ENCODE results near the gene ZDHHC18.
"Not testable (repeated sequence)": the region's sequence is repeated elsewhere in the genome, so short reads cannot be mapped to it uniquely, and the experiment has no call there.

ZDHHC18 gene

GRCh38 chr1:26858891-26859640 lies 32.6 kb downstream of the ZDHHC18 start:
- no peak for FAIRE-seq

GRCh38 chr1:26861286-26861701 lies 34.8 kb downstream of the ZDHHC18 start:
- FAIRE-seq, result no peak

- no peak for FAIRE-seq
Measured at GRCh38 chr1:26861889-26862378, 35.4 kb downstream of the ZDHHC18 start.

DNA sequence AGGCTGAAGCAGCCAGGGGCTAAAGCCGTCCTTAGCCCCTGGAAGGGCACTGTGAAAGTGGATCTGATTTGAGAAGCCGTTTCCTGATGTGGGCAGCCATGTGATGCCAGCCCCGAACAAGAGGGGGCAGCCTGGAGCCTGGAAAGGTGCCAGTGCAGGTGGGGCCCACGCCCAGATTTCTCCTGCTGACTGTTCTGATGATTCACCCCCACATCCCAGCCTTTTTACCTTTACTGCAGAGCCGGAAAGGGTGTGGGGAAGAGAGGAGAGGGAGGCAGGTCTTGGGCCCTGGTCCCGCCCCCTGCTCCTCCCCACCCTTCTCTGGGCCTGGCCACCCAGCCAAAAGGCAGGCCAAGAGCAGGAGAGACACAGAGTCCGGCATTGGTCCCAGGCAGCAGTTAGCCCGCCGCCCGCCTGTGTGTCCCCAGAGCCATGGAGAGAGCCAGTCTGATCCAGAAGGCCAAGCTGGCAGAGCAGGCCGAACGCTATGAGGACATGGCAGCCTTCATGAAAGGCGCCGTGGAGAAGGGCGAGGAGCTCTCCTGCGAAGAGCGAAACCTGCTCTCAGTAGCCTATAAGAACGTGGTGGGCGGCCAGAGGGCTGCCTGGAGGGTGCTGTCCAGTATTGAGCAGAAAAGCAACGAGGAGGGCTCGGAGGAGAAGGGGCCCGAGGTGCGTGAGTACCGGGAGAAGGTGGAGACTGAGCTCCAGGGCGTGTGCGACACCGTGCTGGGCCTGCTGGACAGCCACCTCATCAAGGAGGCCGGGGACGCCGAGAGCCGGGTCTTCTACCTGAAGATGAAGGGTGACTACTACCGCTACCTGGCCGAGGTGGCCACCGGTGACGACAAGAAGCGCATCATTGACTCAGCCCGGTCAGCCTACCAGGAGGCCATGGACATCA lies 36.5 kb downstream of the ZDHHC18 start, which contains the start of gene SFN:
TSS of gene SFN (plus strand) at position 369 of the 904 bp plus-strand sequence. CDS start at position 433, 64 bp downstream.
- no peak for FAIRE-seq

GRCh38 chr1:26863685-26864077 lies 37.2 kb downstream of the ZDHHC18 start:
- FAIRE-seq, result no peak

GRCh38 chr1:26864610-26865480 lies 38.4 kb downstream of the ZDHHC18 start:
- FAIRE-seq, result no peak

- FAIRE-seq, result not testable (repeated sequence)
Measured at GRCh38 chr1:26873097-26873496, 46.6 kb downstream of the ZDHHC18 start.

DNA sequence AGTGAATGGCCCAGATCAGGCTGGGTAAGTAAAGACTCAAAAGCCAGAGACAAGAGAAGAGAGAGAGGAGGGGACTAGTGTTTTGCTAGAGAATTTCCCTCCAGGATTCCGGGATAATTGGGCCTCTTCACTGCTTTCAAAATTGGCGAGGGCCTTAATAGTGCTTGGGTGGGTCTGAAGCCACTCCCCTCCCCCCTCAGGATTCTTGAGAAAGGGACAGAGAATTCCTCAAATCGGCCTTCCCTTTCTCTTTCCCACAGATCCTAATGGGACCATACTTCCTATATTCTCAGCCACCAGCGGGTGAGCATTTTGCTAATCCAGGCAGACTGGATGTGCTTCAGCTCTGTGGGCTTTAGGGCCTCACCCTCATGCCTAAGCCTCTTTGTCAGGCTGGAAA lies 48.4 kb downstream of the ZDHHC18 start:
- FAIRE-seq, result no peak

- no peak for FAIRE-seq
Measured at GRCh38 chr1:26877326-26877725, 50.8 kb downstream of the ZDHHC18 start.

- FAIRE-seq, result no peak
Measured at GRCh38 chr1:26879793-26880192, 53.3 kb downstream of the ZDHHC18 start.

DNA sequence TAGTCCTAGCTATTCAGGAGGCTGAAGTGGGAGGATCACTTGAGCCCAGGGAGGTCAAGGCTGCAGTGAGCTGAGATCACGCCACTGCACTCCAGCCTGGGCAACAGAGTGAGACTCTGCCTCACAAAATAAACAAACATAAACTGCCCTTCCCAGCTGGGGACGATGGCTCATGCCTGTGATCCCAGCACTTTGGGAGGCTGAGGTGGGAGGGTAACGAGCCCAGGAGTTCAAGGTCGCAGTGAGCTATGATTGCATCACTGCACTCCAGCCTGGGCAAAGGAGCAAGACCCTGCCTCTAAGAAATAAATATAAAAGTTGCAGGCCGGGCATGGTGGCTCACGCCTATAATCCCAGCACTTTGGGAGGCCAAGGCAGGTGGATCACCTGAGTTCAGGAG lies 55.1 kb downstream of the ZDHHC18 start:
- FAIRE-seq, result not testable (repeated sequence)

GRCh38 chr1:26882696-26883463 lies 56.4 kb downstream of the ZDHHC18 start:
- no peak for FAIRE-seq

- no peak for FAIRE-seq
Measured at GRCh38 chr1:26887125-26887524, 60.6 kb downstream of the ZDHHC18 start.

DNA sequence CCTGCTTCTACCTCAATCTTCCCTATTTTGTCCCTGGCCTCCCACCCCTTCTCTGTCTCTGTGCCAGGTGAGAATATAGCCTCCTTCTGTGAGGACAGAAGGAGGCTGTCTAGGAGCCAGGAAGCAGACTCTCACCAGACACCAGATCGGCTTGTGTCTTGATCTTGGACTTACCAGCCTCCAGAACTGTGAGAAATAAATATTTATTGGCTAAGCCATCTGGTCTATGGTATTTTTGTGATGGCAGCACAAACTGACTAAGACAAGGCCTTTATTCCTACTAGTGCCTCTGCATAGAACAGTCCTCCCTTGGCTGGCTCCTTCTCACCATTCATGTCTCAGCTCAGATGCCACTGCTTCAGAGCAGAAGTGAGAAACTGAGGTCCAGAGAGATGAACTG lies 61.7 kb downstream of the ZDHHC18 start:
- no peak for FAIRE-seq

DNA sequence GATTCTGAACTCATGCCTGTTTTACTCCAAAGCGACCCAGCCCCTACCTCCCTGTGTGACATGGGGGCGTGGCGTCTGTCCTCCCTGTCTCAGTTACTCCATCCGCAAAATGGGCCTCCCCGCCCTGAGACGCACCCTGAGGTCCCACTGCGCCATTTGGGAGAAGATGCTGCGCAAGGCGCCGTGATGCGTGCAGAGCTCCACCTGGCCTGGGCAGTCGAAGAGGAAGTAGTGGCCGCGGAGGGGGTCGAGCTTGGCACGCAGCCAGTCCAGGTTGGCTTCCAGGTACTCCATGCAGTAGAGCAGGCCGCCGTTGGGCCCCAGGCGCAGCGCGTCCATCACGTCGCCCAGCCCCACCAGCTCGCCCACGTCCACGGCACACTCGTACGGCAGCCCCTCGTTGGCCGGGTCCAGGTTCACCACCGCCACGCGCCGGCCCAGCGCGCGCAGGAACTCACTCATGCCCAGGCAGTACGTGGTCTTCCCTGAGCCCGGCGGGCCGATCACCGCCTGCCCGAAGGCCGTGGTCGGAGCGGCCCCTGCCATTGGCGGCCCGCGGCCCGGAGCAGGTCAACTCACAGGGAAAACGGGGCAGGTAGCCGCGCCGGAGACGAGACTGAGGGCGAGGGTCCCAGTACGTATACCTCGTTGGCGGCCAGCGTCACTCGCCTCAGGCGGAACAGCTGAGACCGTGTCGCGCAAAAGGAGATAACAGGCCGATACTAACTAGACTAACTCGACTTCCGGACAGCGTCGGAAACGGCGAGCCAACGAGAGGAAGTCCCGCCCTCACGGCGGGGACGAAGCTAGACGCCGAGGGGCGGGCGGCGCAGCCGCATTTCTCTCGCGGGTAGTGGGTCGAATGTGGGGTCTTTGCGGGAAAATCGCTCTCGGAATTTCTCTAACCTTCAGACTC lies 63.3 kb downstream of the ZDHHC18 start, which contains the start of gene GPN2:
TSS of gene GPN2 (minus strand) at position 733 of the 916 bp plus-strand sequence. CDS start at position 546, 187 bp downstream.
- no peak for FAIRE-seq

DNA sequence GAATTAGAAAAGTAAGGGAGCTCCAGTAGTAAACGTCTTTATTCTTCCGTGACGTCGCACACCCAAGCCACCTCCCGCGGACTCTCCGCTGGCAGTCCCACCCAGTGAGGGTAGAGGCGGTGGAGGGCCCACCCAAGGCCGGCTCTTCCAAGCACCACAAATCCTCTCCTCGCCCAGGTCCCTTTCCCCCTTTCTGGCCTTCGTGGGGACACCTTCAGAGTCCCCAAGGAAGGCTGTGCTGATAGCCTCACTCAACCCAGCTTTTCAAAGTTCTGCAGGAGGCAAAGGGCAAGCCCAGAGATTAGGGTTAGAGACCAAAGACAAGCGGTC lies 63.9 kb downstream of the ZDHHC18 start:
- FAIRE-seq, result no peak

DNA sequence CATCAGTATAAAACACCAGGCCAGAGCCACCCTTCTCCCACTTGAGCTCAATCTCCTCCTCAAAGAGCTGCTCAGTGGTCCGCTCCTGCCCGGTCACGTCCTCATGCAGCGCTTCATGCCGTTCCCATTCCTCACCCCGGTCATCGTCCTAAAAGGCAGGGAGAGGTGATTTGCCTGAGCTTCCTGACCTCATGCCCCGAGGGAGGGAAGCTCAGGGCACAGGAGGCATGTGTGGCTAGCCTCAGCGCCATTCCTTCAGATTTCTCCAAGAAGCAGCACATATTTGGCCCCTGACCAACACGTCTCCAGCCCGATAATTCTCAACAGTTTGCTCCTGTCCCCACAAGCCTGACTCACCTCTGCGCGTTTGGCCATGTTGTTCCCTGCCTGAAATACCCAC lies 67.8 kb downstream of the ZDHHC18 start:
- FAIRE-seq, result no peak

GRCh38 chr1:26897351-26897750 lies 70.9 kb downstream of the ZDHHC18 start:
- no peak for FAIRE-seq

DNA sequence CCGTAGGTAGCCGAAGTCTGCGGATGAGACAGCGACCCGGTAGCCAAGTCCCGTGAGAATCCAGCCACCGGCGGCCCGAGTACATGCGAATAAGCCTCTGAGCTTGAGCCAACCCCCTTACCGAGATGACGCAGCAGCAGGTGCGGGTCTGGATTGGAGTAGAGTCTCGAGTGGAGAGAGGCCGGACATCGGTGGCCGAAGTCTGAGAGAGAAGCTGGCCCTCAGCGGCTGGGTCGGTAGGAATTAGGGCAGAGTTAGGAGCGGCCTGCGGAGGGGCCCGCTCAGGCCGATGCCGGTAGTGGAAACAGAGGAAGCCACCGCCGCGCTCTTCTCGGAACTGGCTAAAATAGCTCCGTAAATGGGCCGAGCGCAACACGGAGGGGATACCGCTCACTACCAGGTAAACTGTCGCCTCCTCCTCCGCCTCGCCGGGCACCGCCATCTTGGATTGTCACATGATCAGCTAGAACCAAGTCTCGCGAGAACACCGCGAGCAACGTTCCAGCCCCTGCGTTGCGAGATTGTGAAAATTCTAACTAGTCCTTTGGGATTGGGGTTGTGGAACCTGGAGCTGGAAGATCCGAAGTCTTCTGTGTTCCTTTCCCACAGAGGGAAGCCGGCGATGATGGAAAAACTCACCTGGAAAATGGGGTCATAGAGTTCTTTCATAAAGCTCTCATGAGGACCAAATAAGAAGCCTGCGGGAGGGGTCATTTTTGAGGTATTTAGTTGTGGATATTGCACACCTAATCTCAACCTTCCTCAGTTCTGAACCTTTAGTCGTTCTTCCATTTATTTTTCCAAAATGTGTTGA lies 73.7 kb downstream of the ZDHHC18 start, which contains the start of gene GPATCH3:
TSS of gene GPATCH3 (minus strand) at position 467 of the 814 bp plus-strand sequence. CDS start at position 442, 25 bp downstream.
- no peak for FAIRE-seq

Data from colon (tissue), 2 donors.